ENCODE results near the gene CACNA2D3. TPM values are rescaled to one million over a fixed set of nuclear protein-coding genes. Genes with fewer than 3 reads are reported as not detected.

The CACNA2D3 gene
- total and polyA plus RNA-seq, 12 donors = 0.51 to 43.5 (median 19.3) TPM

- Histone ChIP-seq H3K9me3 (peaks cover 0 to 12% (median 0%) of the 10 kb centered on the region in 11 donors), H3K36me3 (no peaks in the 10 kb centered on the region), H3K4me3 (no peak overlapping the region), H3K4me1 (no peaks in the 10 kb centered on the region), H3K27me3 (no peaks in the 10 kb centered on the region), H3K27ac (no peak overlapping the region)
- no peak for ATAC-seq
- no peak for DNase-seq
- WGBS, 2 donors = 82 to 86% methylated on average over 5 of the region's 5 CpGs
- intact Hi-C loops (cut with DNase I) = no loop called here
- TF ChIP-seq CTCF (IDR thresholded peaks at IDR 0.05) = no peak
These were observed 661.7 kb downstream of the CACNA2D3 start for GRCh38 chr3:54784021-54784420.

GRCh38 chr3:54785976-54786375, 663.6 kb downstream of the CACNA2D3 start:
- no peak for DNase-seq

GRCh38 chr3:54790051-54790450, 667.7 kb downstream of the CACNA2D3 start:
- Histone ChIP-seq H3K27ac (no peak overlapping the region), H3K9me3 (peaks cover 0 to 13% (median 0%) of the 10 kb centered on the region in 11 donors), H3K4me1 (no peaks in the 10 kb centered on the region), H3K4me3 (no peak overlapping the region), H3K36me3 (no peaks in the 10 kb centered on the region), H3K27me3 (no peaks in the 10 kb centered on the region)
- no peak for TF ChIP-seq CTCF (IDR thresholded peaks at IDR 0.05)
- WGBS, 2 donors = 82% methylated on average over 3 of the region's 3 CpGs
- DNase-seq (no peak), ATAC-seq (no peak)
- intact Hi-C loops (cut with DNase I) = no loop called here

More at GRCh38 chr3:54785976-54786375, 663.6 kb downstream of the CACNA2D3 start:
- Histone ChIP-seq H3K9me3 (peaks cover 0 to 12% (median 0%) of the 10 kb centered on the region in 11 donors), H3K27ac (no peak overlapping the region), H3K4me1 (no peaks in the 10 kb centered on the region), H3K4me3 (no peak overlapping the region), H3K36me3 (no peaks in the 10 kb centered on the region), H3K27me3 (no peaks in the 10 kb centered on the region)
- TF ChIP-seq CTCF (IDR thresholded peaks at IDR 0.05) = no peak
- 53 to 59% methylated on average over 3 of the region's 3 CpGs for WGBS, 2 donors
- intact Hi-C loops (cut with DNase I) = no loop called here
- peak in 1 of 8 donors; percentile 50 for ATAC-seq

- Histone ChIP-seq H3K36me3 (no peaks in the 10 kb centered on the region), H3K27ac (no peak overlapping the region), H3K4me3 (no peak overlapping the region), H3K27me3 (no peaks in the 10 kb centered on the region), H3K4me1 (no peaks in the 10 kb centered on the region), H3K9me3 (peaks cover 0 to 21% (median 0%) of the 10 kb centered on the region in 11 donors)
- intact Hi-C loops (cut with DNase I) = no loop called here
- ATAC-seq (no peak), DNase-seq (no peak)
- TF ChIP-seq CTCF (IDR thresholded peaks at IDR 0.05) = no peak
- 56 to 69% methylated on average over 2 of the region's 2 CpGs for WGBS, 2 donors
These were observed 669.3 kb downstream of the CACNA2D3 start for GRCh38 chr3:54791501-54792156.
